GM15510 (cell line): Measurements from ENCODE around the gene ASXL1.

ENCODE experiments used
- POLR2A ChIP-seq: IDR thresholded peaks from 3 replicates; pipeline ENCODE4 v1.6.1; 2011; ENCODE audit warnings: borderline replicate concordance; ENCODE audit not compliant: insufficient read length; ENCODE audit errors: extremely low read depth

ASXL1 gene

GRCh38 chr20:32466739-32467505 is 108.8 kb downstream of the ASXL1 start:
- no peak for TF ChIP-seq POLR2A

DNA sequence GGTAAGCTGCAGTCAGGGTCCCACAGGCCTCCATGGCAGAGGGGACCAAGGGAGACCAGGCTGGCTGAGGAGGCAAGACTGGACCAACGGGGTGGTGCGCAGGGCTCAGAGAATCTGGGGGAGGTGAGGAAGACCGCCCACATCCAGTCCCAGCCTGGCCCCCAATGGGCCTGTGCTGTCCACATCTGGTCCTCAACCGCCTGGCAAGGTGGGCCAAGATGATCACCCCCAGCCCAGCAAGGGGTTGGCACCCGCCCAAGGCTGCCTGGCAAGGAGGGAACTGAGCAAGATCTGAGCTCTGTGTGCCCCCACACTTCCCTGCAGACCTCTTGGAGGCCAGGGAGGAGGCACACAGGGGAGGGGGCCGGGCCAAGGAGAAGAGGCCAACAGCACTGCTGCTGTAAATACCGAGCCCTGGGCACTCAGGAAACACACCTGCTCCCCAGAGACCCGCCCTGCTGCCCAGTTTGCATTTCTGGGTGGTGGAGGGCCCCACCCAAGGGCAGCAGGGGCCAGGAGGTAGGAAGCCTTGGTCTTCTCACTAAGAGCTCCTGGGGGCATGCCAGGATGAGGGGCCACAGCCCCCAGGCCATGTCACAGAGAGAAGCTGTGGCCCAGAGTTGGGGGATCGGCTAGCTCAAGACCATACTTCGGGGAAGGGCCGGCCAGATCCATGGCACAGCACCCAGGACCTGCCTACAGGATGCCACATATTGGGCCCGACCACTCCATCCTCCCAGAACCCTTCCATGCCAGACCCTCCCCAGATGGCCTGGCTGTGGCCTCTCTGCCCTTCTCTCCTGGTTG is 109.6 kb downstream of the ASXL1 start:
- TF ChIP-seq POLR2A, result no peak

DNA sequence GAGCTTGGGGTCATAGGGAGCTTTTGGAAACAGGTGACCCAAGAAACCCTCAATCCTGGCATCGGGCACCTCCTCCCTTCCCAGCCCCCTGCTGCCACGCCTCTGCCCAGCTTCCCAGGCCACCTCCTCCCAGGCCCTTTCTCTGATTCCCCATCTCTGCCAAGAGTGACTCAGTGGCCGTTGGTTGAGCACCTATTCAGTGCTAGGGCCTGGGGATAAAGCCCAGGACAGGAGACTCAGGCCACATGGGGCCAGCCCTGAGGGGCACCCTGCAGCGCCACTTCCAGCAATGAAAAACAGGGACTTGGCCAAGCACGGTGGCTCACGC is 110.1 kb downstream of the ASXL1 start:
- TF ChIP-seq POLR2A, result no peak

DNA sequence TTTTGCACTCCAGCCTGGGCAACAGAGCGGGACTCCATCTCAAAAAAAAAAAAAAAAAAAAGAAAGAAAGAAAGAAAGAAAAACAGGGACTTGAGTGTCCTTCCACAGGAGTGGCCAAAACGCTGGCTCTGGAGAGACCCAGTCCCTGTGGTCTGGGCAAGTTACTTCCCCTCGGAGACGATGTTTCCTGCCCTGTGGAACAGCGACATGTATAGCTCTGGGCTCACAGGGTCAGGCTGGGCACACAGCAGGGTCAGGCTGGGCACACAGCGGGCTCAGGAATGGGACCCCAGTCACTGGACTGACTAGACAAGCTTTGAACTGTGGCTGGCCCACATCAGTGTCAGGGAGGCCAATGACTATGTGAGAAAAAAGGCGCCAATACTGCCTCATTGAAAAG is 110.7 kb downstream of the ASXL1 start:
- TF ChIP-seq POLR2A, result no peak

GRCh38 chr20:32470025-32470861 is 112.1 kb downstream of the ASXL1 start:
- TF ChIP-seq POLR2A, result no peak

- no peak for TF ChIP-seq POLR2A
Observed at GRCh38 chr20:32470940-32471339, 112.8 kb downstream of the ASXL1 start.

GRCh38 chr20:32472581-32473207 is 114.6 kb downstream of the ASXL1 start:
- no peak for TF ChIP-seq POLR2A

GRCh38 chr20:32473231-32474008 is 115.3 kb downstream of the ASXL1 start:
- no peak for TF ChIP-seq POLR2A

DNA sequence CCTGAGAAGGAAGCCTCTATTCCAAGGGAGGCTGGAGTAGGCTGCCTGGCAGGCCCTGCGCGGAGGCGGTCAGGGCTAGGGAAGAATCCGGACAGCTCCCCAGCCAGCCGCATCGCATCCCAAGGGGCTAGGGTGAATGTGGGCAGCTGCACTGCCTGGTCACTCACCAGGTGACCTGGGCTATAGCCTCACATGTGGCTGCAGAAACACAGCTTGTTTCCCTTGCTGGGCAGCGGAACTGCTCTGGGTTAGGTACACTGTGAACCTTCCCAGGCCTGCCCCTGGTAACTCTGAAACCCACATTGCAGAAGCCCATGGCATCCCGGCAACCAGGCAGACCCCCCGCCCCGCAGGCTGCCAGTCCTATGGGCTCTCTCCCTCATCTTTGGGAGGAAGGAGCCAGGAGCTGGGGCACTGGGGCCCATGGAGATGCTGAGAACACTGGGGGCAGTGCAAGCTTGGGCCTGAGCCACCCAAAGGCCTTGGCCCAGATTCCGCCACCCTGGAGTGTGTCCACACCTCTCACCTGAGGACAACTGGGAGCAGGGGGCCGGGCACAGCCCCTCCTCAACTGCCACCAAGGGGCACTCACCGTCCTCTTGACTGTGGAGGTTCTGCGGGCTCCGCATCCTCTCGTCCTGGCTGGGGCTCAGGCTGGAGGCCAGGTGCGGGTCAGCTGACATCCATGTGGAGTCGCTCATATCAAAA is 116.0 kb downstream of the ASXL1 start:
- TF ChIP-seq POLR2A, result no peak

- TF ChIP-seq POLR2A, result no peak
Observed at GRCh38 chr20:32474717-32474966, 116.5 kb downstream of the ASXL1 start.

GRCh38 chr20:32474967-32475811 is 117.1 kb downstream of the ASXL1 start:
- TF ChIP-seq POLR2A, result no peak

- no peak for TF ChIP-seq POLR2A
Observed at GRCh38 chr20:32476684-32477593, 118.8 kb downstream of the ASXL1 start.
